Hindlimb muscle (tissue), 1 donor: Measurements from ENCODE around the gene MEAK7. TPM values are rescaled to one million over a fixed set of nuclear protein-coding genes. Genes with fewer than 3 reads are reported as not detected.

Source experiments
- DNase-seq: peaks from one replicate; pipeline ENCODE4 v3.0.0-alpha.2; 2013
- polyA plus RNA-seq: library from polyadenylated mRNA; unstranded; fragments of 120-200 nt; gene quantifications from one replicate; pipeline ENCODE4 v1.2.1, GENCODE V29; 2013; ENCODE audit not compliant: insufficient read length

Gene MEAK7
- polyA plus RNA-seq, 1 donor: 10.9 TPM

GRCh38 chr16:84465154-84465553, 39.3 kb downstream of the MEAK7 start:
- DNase-seq: no peak

- DNase-seq: no peak
Observed at GRCh38 chr16:84464116-84464515, 40.3 kb downstream of the MEAK7 start.

DNA sequence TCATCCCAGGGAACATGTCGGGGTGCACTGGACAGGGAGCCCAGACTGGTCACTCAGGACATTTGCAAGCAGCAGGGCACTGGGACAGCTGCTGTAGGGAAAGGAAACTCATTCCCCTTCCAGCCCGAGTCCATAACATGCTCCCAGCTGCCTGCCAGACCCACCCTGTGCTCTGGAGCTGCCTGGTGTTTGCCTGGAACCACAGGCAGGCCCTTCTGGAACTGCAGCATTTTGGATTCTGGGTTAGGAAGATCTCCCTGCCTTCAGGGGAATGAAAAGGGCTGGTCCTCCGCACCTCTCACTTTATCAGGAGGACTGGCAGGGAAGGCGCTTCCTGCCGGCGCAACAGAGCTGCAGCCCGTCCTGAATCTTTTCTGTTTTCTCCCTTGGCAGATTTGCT, 41.2 kb downstream of the MEAK7 start:
- DNase-seq: no peak

DNA sequence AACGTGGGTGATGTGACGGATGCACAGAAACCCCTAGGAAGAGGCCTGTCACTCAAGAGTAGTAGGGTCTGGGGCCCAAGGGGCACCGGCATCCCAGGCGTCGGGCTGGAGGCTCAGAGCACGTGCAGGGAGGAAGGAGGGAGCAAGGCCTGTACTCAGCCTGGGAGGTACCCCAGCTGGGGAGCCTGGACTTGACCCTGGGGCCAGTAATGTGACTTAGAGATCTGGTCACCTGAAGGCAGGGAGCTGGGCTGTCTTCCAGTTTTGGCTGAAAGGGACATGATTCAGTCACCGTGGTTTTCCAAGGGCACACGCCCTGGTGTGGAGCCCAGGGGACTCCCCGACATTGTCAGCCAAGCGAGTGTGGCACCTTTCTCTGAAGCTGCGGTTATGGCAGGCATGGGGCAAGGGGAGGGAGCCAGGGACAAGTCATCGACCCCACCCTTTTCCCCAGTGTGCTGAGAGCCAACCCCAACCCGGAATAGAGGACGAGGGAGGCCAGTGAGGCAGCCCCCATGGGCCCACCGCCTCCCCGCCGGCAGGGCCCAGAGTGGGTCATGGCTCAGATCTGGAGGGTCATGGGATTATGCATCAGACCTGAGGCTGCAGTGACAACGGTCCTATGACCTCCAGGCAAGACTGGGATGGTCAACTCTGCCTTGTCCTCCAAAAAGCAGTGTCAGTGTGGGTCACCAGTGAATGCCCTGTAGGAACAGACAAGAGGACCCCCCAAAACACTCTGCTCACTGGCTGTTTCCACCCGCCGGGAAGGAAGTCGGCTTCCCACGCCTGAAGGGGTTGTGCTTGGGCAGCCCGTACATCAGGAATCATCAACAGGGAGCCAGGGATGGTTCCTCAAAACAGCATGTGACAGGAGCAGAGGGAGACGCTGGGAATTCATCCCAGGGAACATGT, 41.9 kb downstream of the MEAK7 start:
- no peak for DNase-seq

DNA sequence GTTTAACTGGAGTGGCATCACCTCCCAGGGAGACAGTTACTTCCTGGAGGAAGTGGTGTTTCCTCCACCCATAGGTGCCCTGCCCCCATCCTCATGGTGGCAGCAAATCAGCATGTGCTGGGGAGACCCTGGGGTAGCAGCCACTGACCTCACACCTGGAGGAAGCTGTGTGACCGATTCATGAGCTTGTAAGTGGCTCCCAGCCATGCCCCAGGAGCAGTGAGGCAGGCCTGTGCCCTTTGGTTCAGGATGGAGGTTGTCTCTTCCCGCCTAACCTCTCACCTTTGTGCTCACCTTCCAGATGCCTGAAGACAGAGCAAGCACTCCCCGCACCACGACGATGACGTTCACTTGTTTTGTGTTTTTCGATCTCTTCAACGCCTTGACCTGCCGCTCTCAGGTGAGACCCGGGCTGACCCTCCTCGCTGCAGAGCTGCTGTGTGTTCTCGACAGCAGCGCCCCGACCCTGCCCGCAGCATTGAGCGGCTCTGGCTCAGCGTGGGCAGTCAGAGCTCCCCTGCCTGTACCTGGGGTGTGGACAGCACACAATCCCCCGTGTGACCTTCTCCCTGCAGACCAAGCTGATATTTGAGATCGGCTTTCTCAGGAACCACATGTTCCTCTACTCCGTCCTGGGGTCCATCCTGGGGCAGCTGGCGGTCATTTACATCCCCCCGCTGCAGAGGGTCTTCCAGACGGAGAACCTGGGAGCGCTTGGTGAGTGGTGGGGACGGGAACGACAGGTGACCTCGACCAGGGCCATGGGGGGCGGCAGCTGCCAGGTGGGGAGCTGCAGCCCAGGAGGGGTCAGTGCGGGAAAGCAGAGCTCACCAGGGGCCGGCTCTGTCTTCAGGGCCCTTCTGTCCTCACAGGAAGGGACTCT, 42.8 kb downstream of the MEAK7 start:
- DNase-seq: no peak

GRCh38 chr16:84461029-84461412, 43.4 kb downstream of the MEAK7 start:
- DNase-seq: no peak

GRCh38 chr16:84460406-84461028, 43.9 kb downstream of the MEAK7 start:
- DNase-seq: no peak

DNA sequence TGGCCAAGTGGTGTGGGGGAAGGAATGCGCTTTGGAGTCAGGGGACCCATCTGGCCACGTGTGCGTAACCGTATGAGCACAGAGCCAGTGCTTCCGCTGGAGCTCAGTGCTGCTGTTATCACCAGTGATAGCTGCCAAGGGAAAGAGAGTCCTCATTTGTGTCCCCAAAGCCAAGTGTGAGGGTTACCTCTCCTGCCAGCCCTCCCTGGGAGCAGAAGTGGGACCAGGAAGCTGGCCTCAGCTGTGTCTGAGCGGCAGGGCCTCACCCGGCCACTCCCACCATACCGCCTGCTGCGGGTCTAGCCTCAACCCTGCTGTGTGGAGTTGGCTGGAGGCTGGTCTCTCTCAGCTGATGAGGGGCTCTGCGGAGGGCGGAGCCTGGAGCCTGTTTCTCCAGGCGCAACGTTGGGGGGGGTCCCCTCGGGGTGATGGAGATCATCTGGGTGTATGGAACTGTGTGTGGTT, 44.5 kb downstream of the MEAK7 start:
- peak; percentile 11 for DNase-seq

DNA sequence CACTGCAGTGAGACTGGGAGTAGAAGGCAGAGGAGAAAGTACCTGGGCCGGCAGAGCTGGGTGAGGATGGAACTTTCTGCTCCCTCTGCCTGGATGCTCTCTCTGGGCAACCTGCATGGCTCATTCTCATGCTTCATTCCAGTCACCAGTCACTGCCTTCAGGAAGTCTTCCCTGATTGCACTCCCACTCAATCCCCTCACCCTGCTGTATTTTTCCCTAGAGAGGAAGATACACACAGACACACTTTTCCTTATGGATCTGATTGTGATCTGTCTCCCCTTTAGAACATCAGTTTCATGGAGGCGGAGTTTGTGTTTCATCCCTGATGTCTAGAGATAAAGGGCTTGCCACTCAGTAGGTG, 44.9 kb downstream of the MEAK7 start:
- DNase-seq: no peak

GRCh38 chr16:84458606-84459532, 45.6 kb downstream of the MEAK7 start:
- DNase-seq: no peak

GRCh38 chr16:84455031-84455430, 49.4 kb downstream of the MEAK7 start:
- DNase-seq: no peak

Other genes with a start within 250 kb of the MEAK7 start
- gene WFDC1, start 209.8 kb downstream of the MEAK7 start, polyA plus RNA-seq: 1.1 TPM
- gene ATP2C2, start 136.1 kb downstream of the MEAK7 start, polyA plus RNA-seq: 1.4 TPM
- 30.5 TPM for gene COTL1, start 113.4 kb upstream of the MEAK7 start, polyA plus RNA-seq
- gene KLHL36, start 143.9 kb upstream of the MEAK7 start, polyA plus RNA-seq: 14.2 TPM
- 63.2 TPM for gene USP10, start 195.3 kb upstream of the MEAK7 start, polyA plus RNA-seq